ENCODE results near the gene TTC7B. TPM values are rescaled to one million over a fixed set of nuclear protein-coding genes. Genes with fewer than 3 reads are reported as not detected.

The TTC7B gene
- total RNA-seq, 4 donors from 2014 or later = 31.0 to 49.7 (median 45.1) TPM

- TF ChIP-seq CTCF (IDR thresholded peaks at IDR 0.05; ENCODE audit: low read depth) = no peak
Measured at GRCh38 chr14:90644882-90645281, 171.3 kb downstream of the TTC7B start.

GRCh38 chr14:90643982-90644670, 172.1 kb downstream of the TTC7B start:
- TF ChIP-seq CTCF (IDR thresholded peaks at IDR 0.05; ENCODE audit: low read depth) = no peak

- no peak for TF ChIP-seq CTCF (IDR thresholded peaks at IDR 0.05; ENCODE audit: low read depth)
Measured at GRCh38 chr14:90642244-90642717, 173.9 kb downstream of the TTC7B start.

- TF ChIP-seq CTCF (IDR thresholded peaks at IDR 0.05; ENCODE audit: low read depth) = no peak
Measured at GRCh38 chr14:90641615-90642243, 174.5 kb downstream of the TTC7B start.

GRCh38 chr14:90641168-90641567, 175.1 kb downstream of the TTC7B start:
- no peak for TF ChIP-seq CTCF (IDR thresholded peaks at IDR 0.05; ENCODE audit: low read depth)

- no peak for TF ChIP-seq CTCF (IDR thresholded peaks at IDR 0.05; ENCODE audit: low read depth)
Measured at GRCh38 chr14:90639641-90640040, 176.6 kb downstream of the TTC7B start.

- no peak for TF ChIP-seq CTCF (IDR thresholded peaks at IDR 0.05; ENCODE audit: low read depth)
Measured at GRCh38 chr14:90632871-90633270, 183.4 kb downstream of the TTC7B start.

Measured in subcutaneous adipose tissue (tissue), 4 donors.